Mucosa of stomach (tissue), 1 donor: Measurements from ENCODE around the gene GOLM1.

Source experiments
- H3K27me3 ChIP-seq: one replicate; pipeline ENCODE4 v1.7.0; 2013; ENCODE audit warnings: mild to moderate bottlenecking, low read length; ENCODE audit not compliant: control insufficient read depth, insufficient read depth
- H3K36me3 ChIP-seq: one replicate; pipeline ENCODE4 v1.7.0; 2013; ENCODE audit warnings: low read length; ENCODE audit not compliant: control insufficient read depth, insufficient read depth
- H3K4me1 ChIP-seq: one replicate; pipeline ENCODE4 v1.7.0; 2013; ENCODE audit warnings: mild to moderate bottlenecking, low read length; ENCODE audit not compliant: control insufficient read depth, insufficient read depth
- H3K4me3 ChIP-seq: one replicate; pipeline ENCODE4 v1.7.0; 2013; ENCODE audit warnings: low read length
- H3K9ac ChIP-seq: one replicate; pipeline ENCODE4 v1.7.0; 2013; ENCODE audit warnings: mild to moderate bottlenecking, low read length, moderate library complexity
- H3K9me3 ChIP-seq: one replicate; pipeline ENCODE4 v1.7.0; 2013; ENCODE audit warnings: mild to moderate bottlenecking, low read length, moderate library complexity; ENCODE audit not compliant: control insufficient read depth
- donor health status: Pancreatic carcinoma.

The GOLM1 gene

GRCh38 chr9:86116425-86116824 lies 17.1 kb upstream of the GOLM1 start:
- no peak overlapping the region for H3K9ac ChIP-seq
- no peaks in the 10 kb centered on the region for H3K36me3 ChIP-seq
- H3K27me3 ChIP-seq, result peaks cover 6% of the 10 kb centered on the region
- peaks cover 13% of the 10 kb centered on the region for H3K4me1 ChIP-seq
- H3K9me3 ChIP-seq, result no peaks in the 10 kb centered on the region
- no peak overlapping the region for H3K4me3 ChIP-seq

- Histone ChIP-seq H3K36me3 (no peaks in the 10 kb centered on the region), H3K9ac (no peak overlapping the region), H3K27me3 (peaks cover 6% of the 10 kb centered on the region), H3K9me3 (no peaks in the 10 kb centered on the region), H3K4me1 (peaks cover 10% of the 10 kb centered on the region), H3K4me3 (no peak overlapping the region)
Measured at GRCh38 chr9:86115886-86116285, 16.5 kb upstream of the GOLM1 start.

GRCh38 chr9:86112057-86112456 lies 12.7 kb upstream of the GOLM1 start:
- Histone ChIP-seq H3K27me3 (peaks cover 3% of the 10 kb centered on the region), H3K4me3 (no peak overlapping the region), H3K9me3 (no peaks in the 10 kb centered on the region), H3K4me1 (no peaks in the 10 kb centered on the region), H3K36me3 (no peaks in the 10 kb centered on the region), H3K9ac (no peak overlapping the region)

- H3K9me3 ChIP-seq, result no peaks in the 10 kb centered on the region
- H3K4me1 ChIP-seq, result peaks cover 4% of the 10 kb centered on the region
- H3K36me3 ChIP-seq, result no peaks in the 10 kb centered on the region
- H3K27me3 ChIP-seq, result no peaks in the 10 kb centered on the region
- H3K4me3 ChIP-seq, result no peak overlapping the region
- no peak overlapping the region for H3K9ac ChIP-seq
Measured at GRCh38 chr9:86102626-86103025, 3.3 kb upstream of the GOLM1 start.

GRCh38 chr9:86099701-86100364 lies 475 bp upstream of the GOLM1 start:
- peak overlapping the region; percentile 23 for H3K4me3 ChIP-seq

GRCh38 chr9:86097510-86098224 lies 1.7 kb downstream of the GOLM1 start:
- Histone ChIP-seq H3K9me3 (no peaks in the 10 kb centered on the region), H3K4me1 (peaks cover 33% of the 10 kb centered on the region), H3K36me3 (no peaks in the 10 kb centered on the region), H3K27me3 (no peaks in the 10 kb centered on the region), H3K4me3 (peak overlapping the region; percentile 7), H3K9ac (peak overlapping the region; percentile 88)

More at GRCh38 chr9:86099701-86100364, 475 bp upstream of the GOLM1 start:
- H3K36me3 ChIP-seq, result no peaks in the 10 kb centered on the region
- H3K4me1 ChIP-seq, result peaks cover 18% of the 10 kb centered on the region
- peak overlapping the region; percentile 77 for H3K9ac ChIP-seq
- no peaks in the 10 kb centered on the region for H3K9me3 ChIP-seq
- H3K27me3 ChIP-seq, result no peaks in the 10 kb centered on the region

- Histone ChIP-seq H3K9ac (peak overlapping the region; percentile 26), H3K4me1 (peaks cover 45% of the 10 kb centered on the region), H3K9me3 (no peaks in the 10 kb centered on the region), H3K4me3 (no peak overlapping the region), H3K36me3 (no peaks in the 10 kb centered on the region), H3K27me3 (no peaks in the 10 kb centered on the region)
Measured at GRCh38 chr9:86096386-86096785, 3.0 kb downstream of the GOLM1 start.

GRCh38 chr9:86093788-86094555 lies 5.4 kb downstream of the GOLM1 start:
- Histone ChIP-seq H3K36me3 (no peaks in the 10 kb centered on the region), H3K27me3 (no peaks in the 10 kb centered on the region), H3K9me3 (no peaks in the 10 kb centered on the region), H3K9ac (peak overlapping the region; percentile 38), H3K4me3 (no peak overlapping the region), H3K4me1 (peaks cover 48% of the 10 kb centered on the region)

GRCh38 chr9:86091477-86091876 lies 7.9 kb downstream of the GOLM1 start:
- no peaks in the 10 kb centered on the region for H3K27me3 ChIP-seq
- no peak overlapping the region for H3K9ac ChIP-seq
- peaks cover 48% of the 10 kb centered on the region for H3K4me1 ChIP-seq
- H3K36me3 ChIP-seq, result no peaks in the 10 kb centered on the region
- no peak overlapping the region for H3K4me3 ChIP-seq
- H3K9me3 ChIP-seq, result no peaks in the 10 kb centered on the region

- H3K4me3 ChIP-seq, result no peak overlapping the region
- H3K36me3 ChIP-seq, result no peaks in the 10 kb centered on the region
- H3K4me1 ChIP-seq, result peaks cover 38% of the 10 kb centered on the region
- H3K9me3 ChIP-seq, result no peaks in the 10 kb centered on the region
- no peak overlapping the region for H3K9ac ChIP-seq
- no peaks in the 10 kb centered on the region for H3K27me3 ChIP-seq
Measured at GRCh38 chr9:86082870-86083269, 16.5 kb downstream of the GOLM1 start.

GRCh38 chr9:86079865-86080469 lies 19.4 kb downstream of the GOLM1 start:
- Histone ChIP-seq H3K9me3 (no peaks in the 10 kb centered on the region), H3K4me1 (peaks cover 55% of the 10 kb centered on the region), H3K27me3 (no peaks in the 10 kb centered on the region), H3K4me3 (peak overlapping the region; percentile 7), H3K9ac (peak overlapping the region; percentile 45), H3K36me3 (no peaks in the 10 kb centered on the region)

- peak overlapping the region; percentile 7 for H3K4me3 ChIP-seq
- H3K9ac ChIP-seq, result no peak overlapping the region
- H3K4me1 ChIP-seq, result peaks cover 60% of the 10 kb centered on the region
- H3K27me3 ChIP-seq, result no peaks in the 10 kb centered on the region
- no peaks in the 10 kb centered on the region for H3K9me3 ChIP-seq
- H3K36me3 ChIP-seq, result peaks cover 5% of the 10 kb centered on the region
Measured at GRCh38 chr9:86079421-86079831, 19.9 kb downstream of the GOLM1 start.
